UCSD-AML1 (cell line): ENCODE results near the gene IL1RAPL1.
"Not testable (repeated sequence)": the region's sequence is repeated elsewhere in the genome, so short reads cannot be mapped to it uniquely, and the experiment has no call there.

ENCODE experiments used
- DNase-seq: peaks from one replicate; lab custom pipeline; 2025; ENCODE audit not compliant: unreplicated experiment; lab: John Stamatoyannopoulos, UW

IL1RAPL1 gene

GRCh38 chrX:29243942-29244341 lies 656.7 kb downstream of the IL1RAPL1 start:
- DNase-seq = no peak

DNA sequence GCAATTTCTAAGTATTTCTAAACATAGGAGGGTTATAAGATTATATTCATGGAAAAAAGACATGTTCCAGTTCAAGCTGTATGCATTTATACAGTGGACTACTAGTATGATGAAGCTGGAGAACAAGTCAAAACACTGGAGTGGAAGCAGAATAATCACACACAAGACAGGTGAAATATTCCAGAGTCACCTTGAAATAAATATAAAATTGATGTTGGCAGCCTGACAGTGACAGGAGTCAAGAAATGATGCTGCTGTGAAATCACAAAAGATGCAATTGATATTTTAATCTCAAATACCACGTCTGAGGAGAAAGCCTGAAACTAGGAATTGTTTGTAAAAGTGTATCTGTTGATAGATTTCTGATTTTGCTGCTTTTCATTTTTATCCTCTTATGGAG lies 667.3 kb downstream of the IL1RAPL1 start:
- no peak for DNase-seq

GRCh38 chrX:29257521-29257920 lies 670.3 kb downstream of the IL1RAPL1 start:
- DNase-seq = no peak

DNA sequence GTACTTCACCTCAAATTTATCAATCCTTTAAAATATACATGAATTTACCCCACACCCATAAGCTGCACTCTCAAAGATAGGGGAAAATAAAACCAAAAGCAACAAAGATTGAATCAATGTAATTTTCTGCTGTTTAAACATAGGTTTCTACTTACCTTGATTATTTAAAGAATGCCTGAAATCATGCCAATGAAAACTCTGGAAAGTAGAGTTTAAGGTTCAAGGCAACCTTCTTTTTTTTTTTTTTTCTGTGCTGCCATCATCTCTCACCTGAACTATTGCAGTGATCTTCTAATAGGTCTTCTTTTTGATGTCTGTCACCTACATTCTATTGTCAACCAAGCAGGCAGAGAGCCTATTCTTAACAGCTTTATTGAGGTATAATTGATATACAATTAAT lies 682.1 kb downstream of the IL1RAPL1 start:
- DNase-seq = no peak

DNA sequence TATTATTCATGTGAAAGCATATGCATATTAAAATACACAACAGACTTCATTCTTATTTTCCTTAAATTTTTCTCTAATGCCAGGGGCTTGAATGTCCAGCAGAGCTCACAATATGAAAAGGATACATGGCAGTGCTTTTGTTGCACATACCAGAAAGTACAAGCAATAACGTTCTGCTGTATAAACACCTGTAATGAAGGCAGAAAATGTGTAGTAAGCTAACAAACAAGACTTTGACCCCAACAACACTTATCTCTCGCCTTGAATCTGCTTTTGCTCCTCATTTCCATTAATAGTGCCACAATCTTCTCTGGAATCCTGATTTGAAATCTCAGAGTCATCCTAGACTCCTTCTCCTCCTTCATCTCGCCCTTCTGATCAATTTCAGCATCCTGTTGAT lies 687.3 kb downstream of the IL1RAPL1 start:
- no peak for DNase-seq

DNA sequence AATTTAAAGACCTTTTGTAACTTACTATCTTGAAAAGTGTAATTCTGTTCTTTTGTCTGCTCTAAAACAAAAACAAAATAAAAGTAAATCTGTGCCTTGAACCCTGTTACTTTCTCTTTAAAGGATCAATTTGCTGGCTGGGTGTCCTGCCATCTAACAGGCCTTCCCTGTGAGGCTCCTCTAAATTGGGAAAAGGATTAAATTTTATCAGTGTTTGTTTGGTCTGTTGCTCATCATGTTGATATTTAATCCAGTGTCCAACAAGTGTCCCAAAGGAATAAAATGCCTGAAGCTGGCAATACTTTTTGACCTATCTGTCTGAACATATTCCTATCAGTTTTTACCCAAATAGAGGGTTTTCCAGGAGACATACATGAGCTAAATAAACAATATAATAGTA lies 688.7 kb downstream of the IL1RAPL1 start:
- DNase-seq = no peak

- no peak for DNase-seq
These were observed 694.0 kb downstream of the IL1RAPL1 start for GRCh38 chrX:29281078-29281742.

DNA sequence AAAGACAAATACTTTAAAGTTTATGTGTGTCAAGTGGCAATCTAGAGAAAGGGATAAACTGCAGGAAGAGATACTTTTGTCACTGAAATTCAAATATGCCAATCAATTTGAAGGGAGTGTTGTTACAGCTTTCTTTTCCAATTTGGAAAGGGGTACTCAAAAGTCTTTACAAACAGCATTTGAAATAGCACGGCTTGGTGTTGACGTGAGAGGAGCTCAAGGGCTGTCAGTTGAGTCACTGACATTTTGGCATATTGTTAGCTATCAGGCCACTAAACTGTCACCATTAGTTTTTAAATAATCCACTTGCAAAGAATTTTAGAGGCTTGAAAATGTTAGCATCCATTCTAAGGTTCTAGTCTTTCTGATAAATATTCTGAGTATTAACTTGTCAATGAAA lies 698.4 kb downstream of the IL1RAPL1 start:
- DNase-seq = no peak

DNA sequence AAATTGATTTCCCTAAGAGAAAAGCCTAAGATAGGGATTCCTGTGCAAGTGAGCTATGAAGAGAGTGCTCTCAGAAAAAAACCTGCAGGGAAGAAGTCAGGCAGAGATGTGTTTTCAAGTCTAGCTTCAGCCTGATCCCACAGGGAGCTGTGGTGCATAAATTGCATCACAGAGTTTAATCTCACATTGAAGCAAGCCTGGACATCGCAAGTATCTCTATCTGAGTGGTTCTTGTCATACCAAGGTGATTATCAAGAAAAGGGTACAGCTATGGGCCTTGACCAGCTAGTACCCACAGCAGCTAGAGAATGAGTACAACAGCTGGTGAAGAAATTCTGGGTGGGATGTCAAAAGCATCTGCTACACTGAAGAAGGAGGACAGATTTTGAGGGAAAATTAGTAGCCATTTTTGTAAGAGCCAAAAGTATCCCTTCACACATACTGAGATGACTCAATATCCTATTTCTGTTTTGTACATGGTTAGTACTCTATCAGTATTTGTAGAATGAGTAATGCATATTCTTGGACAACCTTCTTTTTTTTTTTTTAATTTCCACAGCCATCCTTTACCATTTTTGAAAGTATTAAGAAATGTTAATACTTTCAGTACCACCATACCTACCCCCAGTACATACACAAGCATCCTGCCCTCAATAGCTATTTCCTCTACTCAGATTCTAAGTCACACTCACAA lies 708.9 kb downstream of the IL1RAPL1 start:
- no peak for DNase-seq

DNA sequence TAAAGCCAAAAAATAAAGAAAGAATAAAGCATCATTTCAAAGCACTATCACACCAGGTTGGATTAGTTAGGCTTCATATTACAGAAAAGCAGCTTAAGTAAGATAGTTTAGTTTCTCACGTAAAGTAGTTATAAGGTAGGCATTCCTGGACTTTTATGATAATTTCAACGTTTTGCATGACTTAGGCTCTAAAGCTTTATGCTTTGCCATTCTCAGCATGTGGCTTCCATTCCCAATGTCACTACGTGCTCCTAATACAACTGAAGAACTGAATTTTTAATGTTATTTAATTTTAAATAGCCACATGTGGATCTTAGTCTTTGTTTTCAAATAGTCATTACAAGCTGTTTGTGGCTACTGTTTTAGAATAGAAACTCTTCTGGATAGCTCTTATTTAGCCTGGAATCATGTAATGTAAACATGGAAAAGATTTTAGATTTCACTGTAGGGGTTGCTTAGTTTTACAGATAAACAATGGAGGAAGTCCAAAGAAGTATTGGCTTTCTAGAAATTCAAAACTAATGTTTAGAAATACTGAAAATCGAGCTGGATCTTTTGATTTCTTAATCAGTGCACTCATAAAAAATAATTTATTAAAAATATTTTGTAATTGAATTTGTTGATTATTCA lies 710.0 kb downstream of the IL1RAPL1 start:
- DNase-seq = no peak

- DNase-seq = no peak
These were observed 712.4 kb downstream of the IL1RAPL1 start for GRCh38 chrX:29299684-29300083.

- DNase-seq = no peak
These were observed 721.5 kb downstream of the IL1RAPL1 start for GRCh38 chrX:29308726-29309125.

GRCh38 chrX:29315931-29316330 lies 728.7 kb downstream of the IL1RAPL1 start:
- DNase-seq = no peak

DNA sequence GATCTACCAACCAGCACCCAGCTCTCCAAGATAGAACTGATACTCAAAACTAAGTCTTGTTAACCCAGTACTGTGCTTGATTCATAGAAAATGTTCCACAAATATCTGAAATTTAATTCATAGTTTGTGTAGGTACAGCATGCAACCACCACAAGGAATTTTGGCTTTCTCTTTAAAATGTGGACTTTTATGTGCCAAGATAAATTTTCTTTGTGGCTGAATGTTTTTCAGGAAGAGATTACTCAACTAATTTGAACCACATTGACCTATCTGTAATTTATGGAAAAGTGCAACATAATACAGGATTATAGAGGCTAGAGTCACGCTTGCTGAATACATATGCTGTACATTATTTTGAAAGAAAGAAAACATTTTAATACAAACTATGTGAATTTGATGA lies 730.8 kb downstream of the IL1RAPL1 start:
- DNase-seq = no peak

DNA sequence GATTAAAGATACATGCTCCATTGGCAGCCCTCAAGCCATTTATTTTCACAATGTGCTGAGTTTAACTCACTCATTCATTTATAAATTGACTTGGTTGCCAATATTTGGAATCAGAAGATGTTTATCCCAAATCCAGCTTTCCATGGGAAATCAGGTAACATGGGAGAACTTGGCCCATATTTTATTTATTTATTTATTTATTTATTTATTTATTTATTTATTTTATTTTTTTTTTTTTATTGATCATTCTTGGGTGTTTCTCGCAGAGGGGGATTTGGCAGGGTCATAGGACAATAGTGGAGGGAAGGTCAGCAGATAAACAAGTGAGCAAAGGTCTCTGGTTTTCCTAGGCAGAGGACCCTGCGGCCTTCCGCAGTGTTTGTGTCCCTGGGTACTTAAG lies 745.2 kb downstream of the IL1RAPL1 start:
- DNase-seq = not testable (repeated sequence)

- not testable (repeated sequence) for DNase-seq
These were observed 745.8 kb downstream of the IL1RAPL1 start for GRCh38 chrX:29333091-29333490.

DNA sequence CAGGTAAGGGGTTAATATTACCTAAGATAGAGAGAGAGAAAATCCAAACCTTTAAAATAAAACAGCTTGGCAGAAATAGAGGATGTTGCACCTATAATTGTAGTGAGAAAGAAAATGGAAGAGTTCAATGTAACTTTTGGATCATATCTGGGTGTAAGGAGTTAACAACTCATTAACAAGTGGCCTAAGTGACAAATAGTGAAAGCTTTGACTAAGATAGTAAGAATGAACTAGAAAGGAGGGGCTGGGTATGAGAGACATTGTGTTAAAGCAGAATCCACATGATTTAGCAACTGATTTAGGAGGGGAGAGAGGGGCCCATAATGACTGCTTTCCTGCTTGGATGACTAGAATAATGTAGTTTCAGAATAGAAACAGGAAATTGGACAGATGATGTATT lies 761.0 kb downstream of the IL1RAPL1 start:
- DNase-seq = no peak

- DNase-seq = no peak
These were observed 772.0 kb downstream of the IL1RAPL1 start for GRCh38 chrX:29359276-29359675.

GRCh38 chrX:29374765-29375164 lies 787.5 kb downstream of the IL1RAPL1 start:
- not testable (repeated sequence) for DNase-seq

DNA sequence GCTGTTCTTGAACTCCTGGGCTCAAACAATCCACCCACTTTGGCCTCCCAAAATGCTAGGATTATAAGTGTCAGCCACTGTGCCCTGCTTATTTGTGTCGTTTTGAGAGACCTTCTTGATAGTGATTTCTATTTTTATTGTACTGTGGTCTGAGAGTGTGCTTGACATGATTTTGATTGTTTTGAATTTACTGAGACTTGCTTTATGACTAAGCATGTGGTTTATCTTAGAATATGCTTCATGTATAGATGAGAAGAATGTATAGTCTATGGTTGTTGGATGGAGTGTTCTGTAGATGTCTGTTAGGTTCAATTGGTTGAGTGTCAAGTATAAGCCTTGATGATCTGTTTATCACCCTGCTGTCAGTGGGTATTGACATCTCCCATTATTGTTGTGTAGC lies 789.3 kb downstream of the IL1RAPL1 start:
- DNase-seq = no peak

- no peak for DNase-seq
These were observed 795.6 kb downstream of the IL1RAPL1 start for GRCh38 chrX:29382811-29383210.

DNA sequence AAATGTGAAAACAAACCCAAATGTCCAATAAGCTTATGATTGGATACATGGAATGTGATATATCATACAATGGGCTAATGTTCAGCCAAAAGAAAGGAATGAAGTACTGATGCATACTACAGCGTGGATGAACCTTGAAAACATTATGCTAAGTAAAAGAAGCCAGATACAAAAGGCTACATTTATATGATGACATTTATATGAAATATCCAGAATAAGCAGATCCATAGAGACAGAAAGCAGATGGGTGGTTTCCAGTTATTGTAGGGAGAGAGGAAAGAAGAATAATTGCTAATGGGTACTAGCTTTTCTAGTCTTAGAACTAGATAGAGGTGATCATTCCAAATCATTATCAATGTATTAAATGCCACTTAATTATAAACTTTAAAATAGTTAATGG lies 801.3 kb downstream of the IL1RAPL1 start:
- DNase-seq = no peak
